Measurements from ENCODE around the gene MICAL3. TPM values are rescaled to one million over a fixed set of nuclear protein-coding genes. Genes with fewer than 3 reads are reported as not detected.

MICAL3 gene
- polyA plus RNA-seq, 3 donors from 2014 or later: 1.1 to 2.3 TPM; not detected in 1

- Mint-ChIP-seq H3K4me1 (peaks cover 20 to 23% of the 10 kb centered on the region in 2 donors), H3K4me3 (no peak overlapping the region), H3K27ac (no peak overlapping the region), H3K27me3 (ENCODE audit: low read depth in 3 of 3) (peaks cover 0 to 4% (median 0%) of the 10 kb centered on the region in 3 donors), H3K36me3 (no peaks in the 10 kb centered on the region), H3K9me3 (no peaks in the 10 kb centered on the region)
- no peak for DNase-seq
Measured at GRCh38 chr22:17924076-17924475, 100.3 kb downstream of the MICAL3 start.

- DNase-seq: no peak
- Mint-ChIP-seq H3K36me3 (no peaks in the 10 kb centered on the region), H3K9me3 (no peaks in the 10 kb centered on the region), H3K4me1 (peaks cover 20 to 24% of the 10 kb centered on the region in 2 donors), H3K27ac (peak overlapping the region in 1 of 6 donors; percentile 2), H3K4me3 (no peak overlapping the region), H3K27me3 (ENCODE audit: low read depth in 3 of 3) (peaks cover 0 to 4% (median 0%) of the 10 kb centered on the region in 3 donors)
Measured at GRCh38 chr22:17922925-17923903, 101.1 kb downstream of the MICAL3 start.

- H3K27ac Mint-ChIP-seq: peak overlapping the region in 1 of 6 donors; percentile 8
- H3K4me1 Mint-ChIP-seq: peaks cover 18 to 24% of the 10 kb centered on the region in 2 donors
- no peak for DNase-seq
- no peaks in the 10 kb centered on the region for H3K36me3 Mint-ChIP-seq
- no peaks in the 10 kb centered on the region for H3K9me3 Mint-ChIP-seq
- peaks cover 0 to 4% (median 0%) of the 10 kb centered on the region in 3 donors for H3K27me3 Mint-ChIP-seq (ENCODE audit: low read depth in 3 of 3)
- no peak overlapping the region for H3K4me3 Mint-ChIP-seq
Measured at GRCh38 chr22:17921871-17922821, 102.2 kb downstream of the MICAL3 start.

GRCh38 chr22:17920992-17921650 lies 103.2 kb downstream of the MICAL3 start:
- no peak for DNase-seq
- Mint-ChIP-seq H3K4me1 (peaks cover 18 to 24% of the 10 kb centered on the region in 2 donors), H3K36me3 (no peaks in the 10 kb centered on the region), H3K4me3 (no peak overlapping the region), H3K9me3 (no peaks in the 10 kb centered on the region), H3K27ac (peak overlapping the region in 1 of 6 donors; percentile 3), H3K27me3 (ENCODE audit: low read depth in 3 of 3) (peaks cover 0 to 4% (median 0%) of the 10 kb centered on the region in 3 donors)

- Mint-ChIP-seq H3K27ac (peak overlapping the region in 3 of 6 donors; percentile 11 to 21 (median 17)), H3K4me3 (peak overlapping the region in 3 of 5 donors; percentile 3 to 35 (median 13))
Measured at GRCh38 chr22:17920145-17920605, 104.2 kb downstream of the MICAL3 start.

GRCh38 chr22:17919276-17920144 lies 104.9 kb downstream of the MICAL3 start:
- Mint-ChIP-seq H3K4me3 (peak overlapping the region in 1 of 5 donors; percentile 7), H3K4me1 (peaks cover 18 to 24% of the 10 kb centered on the region in 2 donors), H3K36me3 (no peaks in the 10 kb centered on the region), H3K27me3 (ENCODE audit: low read depth in 3 of 3) (peaks cover 0 to 4% (median 0%) of the 10 kb centered on the region in 3 donors), H3K27ac (no peak overlapping the region), H3K9me3 (no peaks in the 10 kb centered on the region)
- no peak for DNase-seq

More at GRCh38 chr22:17920145-17920605, 104.2 kb downstream of the MICAL3 start:
- H3K36me3 Mint-ChIP-seq: no peaks in the 10 kb centered on the region
- H3K9me3 Mint-ChIP-seq: no peaks in the 10 kb centered on the region
- DNase-seq: peak in 1 of 3 donors; percentile 10
- peaks cover 18 to 24% of the 10 kb centered on the region in 2 donors for H3K4me1 Mint-ChIP-seq
- peaks cover 0 to 4% (median 0%) of the 10 kb centered on the region in 3 donors for H3K27me3 Mint-ChIP-seq (ENCODE audit: low read depth in 3 of 3)

GRCh38 chr22:17918840-17919239 lies 105.5 kb downstream of the MICAL3 start:
- Mint-ChIP-seq H3K27ac (no peak overlapping the region), H3K4me1 (peaks cover 16 to 24% of the 10 kb centered on the region in 2 donors), H3K9me3 (no peaks in the 10 kb centered on the region), H3K36me3 (no peaks in the 10 kb centered on the region), H3K27me3 (ENCODE audit: low read depth in 3 of 3) (peaks cover 0 to 2% (median 0%) of the 10 kb centered on the region in 3 donors), H3K4me3 (no peak overlapping the region)
- DNase-seq: no peak

GRCh38 chr22:17917490-17917983 lies 106.8 kb downstream of the MICAL3 start:
- no peaks in the 10 kb centered on the region for H3K27me3 Mint-ChIP-seq (ENCODE audit: low read depth in 3 of 3)
- H3K4me3 Mint-ChIP-seq: no peak overlapping the region
- no peak for DNase-seq
- no peak overlapping the region for H3K27ac Mint-ChIP-seq
- no peaks in the 10 kb centered on the region for H3K36me3 Mint-ChIP-seq
- no peaks in the 10 kb centered on the region for H3K9me3 Mint-ChIP-seq
- H3K4me1 Mint-ChIP-seq: peaks cover 16 to 24% of the 10 kb centered on the region in 2 donors

- Mint-ChIP-seq H3K4me3 (no peak overlapping the region), H3K36me3 (no peaks in the 10 kb centered on the region), H3K4me1 (peaks cover 16 to 23% of the 10 kb centered on the region in 2 donors), H3K9me3 (no peaks in the 10 kb centered on the region), H3K27me3 (ENCODE audit: low read depth in 3 of 3) (no peaks in the 10 kb centered on the region), H3K27ac (no peak overlapping the region)
- no peak for DNase-seq
Measured at GRCh38 chr22:17916226-17916889, 108.0 kb downstream of the MICAL3 start.

- H3K4me1 Mint-ChIP-seq: peaks cover 10 to 17% of the 10 kb centered on the region in 2 donors
- H3K4me3 Mint-ChIP-seq: no peak overlapping the region
- H3K27me3 Mint-ChIP-seq (ENCODE audit: low read depth in 3 of 3): no peaks in the 10 kb centered on the region
- no peak overlapping the region for H3K27ac Mint-ChIP-seq
- H3K36me3 Mint-ChIP-seq: no peaks in the 10 kb centered on the region
- no peak for DNase-seq
- no peaks in the 10 kb centered on the region for H3K9me3 Mint-ChIP-seq
Measured at GRCh38 chr22:17915676-17916075, 108.7 kb downstream of the MICAL3 start.

- Mint-ChIP-seq H3K27ac (no peak overlapping the region), H3K36me3 (no peaks in the 10 kb centered on the region), H3K4me3 (no peak overlapping the region), H3K27me3 (ENCODE audit: low read depth in 3 of 3) (peaks cover 0 to 2% (median 0%) of the 10 kb centered on the region in 3 donors), H3K4me1 (peaks cover 5 to 12% of the 10 kb centered on the region in 2 donors), H3K9me3 (no peaks in the 10 kb centered on the region)
- no peak for DNase-seq
Measured at GRCh38 chr22:17915188-17915587, 109.2 kb downstream of the MICAL3 start.

GRCh38 chr22:17914474-17914873 lies 109.9 kb downstream of the MICAL3 start:
- peaks cover 0 to 5% of the 10 kb centered on the region in 2 donors for H3K4me1 Mint-ChIP-seq

More at GRCh38 chr22:17914474-17914873, 109.9 kb downstream of the MICAL3 start:
- no peak for DNase-seq
- Mint-ChIP-seq H3K27ac (no peak overlapping the region), H3K4me3 (no peak overlapping the region), H3K27me3 (ENCODE audit: low read depth in 3 of 3) (peaks cover 0 to 3% (median 0%) of the 10 kb centered on the region in 3 donors), H3K36me3 (no peaks in the 10 kb centered on the region), H3K9me3 (no peaks in the 10 kb centered on the region)
